ENCODE results near the gene TDO2.
"Not testable (repeated sequence)": the region's sequence is repeated elsewhere in the genome, so short reads cannot be mapped to it uniquely, and the experiment has no call there.

TDO2 gene

DNA sequence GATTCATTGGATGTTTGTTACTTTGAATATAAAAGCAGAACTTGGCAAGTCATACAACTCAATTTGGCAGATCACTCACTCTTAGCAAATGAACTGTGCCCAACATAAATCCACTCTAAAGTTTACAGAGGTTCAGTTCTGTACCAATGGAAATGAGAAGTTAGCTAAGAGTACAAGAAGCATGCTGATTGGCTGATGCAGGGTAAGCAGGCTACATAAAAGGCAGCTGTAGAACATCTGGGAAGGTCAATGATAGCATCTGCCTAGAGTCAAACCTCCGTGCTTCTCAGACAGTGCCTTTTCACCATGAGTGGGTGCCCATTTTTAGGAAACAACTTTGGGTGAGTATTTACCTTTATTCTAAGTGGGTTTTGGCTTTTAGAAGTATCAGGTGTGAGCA lies at the start of gene TDO2:
Gene TDO2 (plus strand): TSS at position 244 of the 400 bp plus-strand sequence. CDS start 63 bp downstream, at position 307.
- no peak for DNase-seq

DNA sequence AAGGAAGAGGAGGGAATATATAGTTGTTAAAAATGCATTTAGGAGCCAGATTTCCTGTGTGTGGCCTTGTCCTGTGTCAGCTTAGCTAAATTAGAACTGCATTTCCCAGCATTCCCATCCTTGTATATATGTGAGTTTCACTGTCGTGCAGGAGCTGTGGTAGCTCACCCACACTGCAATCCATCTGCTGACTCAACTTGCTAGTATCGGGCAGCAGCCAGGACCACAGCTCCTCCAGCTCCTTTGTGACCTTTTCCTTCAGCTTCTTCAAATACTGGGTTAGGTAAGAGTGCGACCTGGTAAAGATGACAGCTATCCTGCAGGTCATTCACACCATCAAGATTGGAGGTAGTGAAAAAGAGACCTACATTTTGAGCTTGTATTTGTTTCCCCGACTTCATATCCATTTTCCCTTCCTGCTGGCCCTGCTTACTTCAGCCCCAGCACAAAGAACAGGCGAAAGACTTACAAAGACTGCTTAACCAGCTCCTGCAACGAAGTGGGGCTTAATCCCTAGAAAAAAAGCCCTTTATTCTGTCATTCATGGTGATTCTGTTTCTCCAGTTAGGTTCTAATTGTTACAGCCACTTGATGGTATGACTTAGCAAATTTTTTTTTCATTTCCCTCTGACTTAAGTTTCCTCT lies 48.8 kb upstream of the TDO2 start:
- peak; percentile 68 for DNase-seq

DNA sequence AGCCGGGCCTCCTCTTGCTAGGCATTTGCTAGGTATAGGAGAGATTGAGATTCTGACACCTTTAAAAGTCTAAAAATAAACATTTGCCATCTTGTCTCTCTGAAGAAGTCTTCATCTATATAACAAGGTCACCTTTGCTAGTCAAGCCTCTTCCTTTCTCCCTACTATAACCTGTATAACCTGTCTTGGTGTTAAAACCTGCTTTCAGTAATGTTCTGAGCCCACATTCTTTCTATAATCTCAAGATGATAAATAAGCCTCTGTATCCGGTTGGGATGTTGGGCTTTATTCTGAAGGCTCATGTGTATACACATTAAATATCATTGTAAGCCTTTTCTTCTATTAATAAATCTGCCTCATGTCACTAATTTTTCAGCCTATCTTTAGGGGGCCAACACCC lies 47.6 kb upstream of the TDO2 start:
- no peak for DNase-seq

DNA sequence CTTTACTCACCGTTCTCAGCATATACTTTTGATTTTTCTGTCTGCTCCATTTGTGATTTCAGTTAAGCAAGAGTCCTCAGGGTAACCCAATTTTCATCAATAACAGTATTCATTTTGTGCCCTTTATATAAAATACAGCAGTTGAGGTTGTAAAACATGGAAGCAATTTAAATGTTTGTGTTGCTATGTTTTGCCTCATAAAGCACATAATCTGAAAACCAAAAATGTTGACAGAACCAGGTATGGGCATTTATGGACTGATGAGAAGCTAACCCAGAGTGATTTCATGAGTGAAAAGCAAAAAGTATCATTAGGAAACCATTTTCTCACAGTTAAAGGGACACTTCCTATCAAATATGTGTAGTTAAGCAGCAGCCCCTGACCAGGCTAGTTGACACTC lies 37.3 kb upstream of the TDO2 start, which contains the start of gene ASIC5:
Gene ASIC5 (minus strand): TSS at position 101 of the 400 bp plus-strand sequence. CDS start 51 bp downstream, at position 50.
- DNase-seq, result no peak

DNA sequence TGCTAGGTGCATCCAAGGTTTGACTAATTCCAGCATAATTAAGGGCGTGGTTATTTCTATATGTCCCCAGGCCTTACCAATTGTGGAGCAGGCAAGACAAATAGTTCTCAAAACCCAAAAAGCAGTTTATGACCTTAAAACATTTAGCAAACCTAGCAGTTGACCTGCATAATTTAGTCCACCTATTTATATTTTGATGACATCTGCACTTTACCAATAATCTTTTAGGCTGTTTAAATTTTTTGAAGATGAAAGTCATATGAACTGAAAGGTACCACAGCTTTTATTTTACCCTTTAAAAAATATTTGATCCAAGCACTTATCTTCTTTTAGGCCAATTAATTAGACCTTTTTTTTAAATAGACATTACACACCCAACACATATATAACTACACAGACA lies 27.6 kb upstream of the TDO2 start:
- DNase-seq, result no peak

DNA sequence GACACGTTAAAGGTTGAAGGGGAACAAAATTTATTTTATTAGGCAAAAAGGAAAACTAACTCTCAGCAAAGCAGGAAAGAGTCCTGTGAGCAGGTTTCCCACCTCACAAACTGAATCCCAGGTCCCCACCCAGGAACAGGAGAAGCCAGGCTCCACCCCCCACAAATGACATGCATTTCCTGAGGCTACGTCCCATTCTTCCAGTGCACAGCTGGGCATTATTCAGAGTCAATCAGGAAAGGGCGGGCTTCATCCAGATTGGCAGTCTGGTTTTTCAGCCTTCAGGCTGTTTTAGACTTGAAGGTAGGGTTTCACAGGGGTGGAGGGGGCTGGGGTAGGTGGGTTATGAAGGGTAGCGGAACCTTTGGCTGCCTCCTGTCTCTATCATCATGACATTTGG lies 25.5 kb upstream of the TDO2 start:
- DNase-seq, result no peak

DNA sequence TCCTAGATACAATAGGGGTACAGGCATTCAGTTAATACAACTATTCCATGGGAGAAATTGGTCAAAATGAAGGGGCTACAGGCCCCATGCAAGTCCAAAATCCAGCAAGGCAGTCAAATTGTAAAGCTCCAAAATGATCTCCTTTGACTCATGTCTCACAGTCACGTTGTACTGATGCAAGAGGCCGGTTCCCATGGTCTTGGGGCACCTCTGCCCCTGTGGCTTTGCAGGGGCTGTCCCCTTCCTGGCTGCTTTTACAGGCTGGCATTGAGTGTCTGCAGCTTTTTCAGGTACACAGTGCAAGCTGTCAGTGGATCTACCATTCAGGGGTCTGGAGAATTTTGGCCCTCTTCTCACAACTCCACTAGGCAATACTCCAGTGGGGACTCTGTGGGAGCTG lies 24.9 kb upstream of the TDO2 start:
- no peak for DNase-seq

DNA sequence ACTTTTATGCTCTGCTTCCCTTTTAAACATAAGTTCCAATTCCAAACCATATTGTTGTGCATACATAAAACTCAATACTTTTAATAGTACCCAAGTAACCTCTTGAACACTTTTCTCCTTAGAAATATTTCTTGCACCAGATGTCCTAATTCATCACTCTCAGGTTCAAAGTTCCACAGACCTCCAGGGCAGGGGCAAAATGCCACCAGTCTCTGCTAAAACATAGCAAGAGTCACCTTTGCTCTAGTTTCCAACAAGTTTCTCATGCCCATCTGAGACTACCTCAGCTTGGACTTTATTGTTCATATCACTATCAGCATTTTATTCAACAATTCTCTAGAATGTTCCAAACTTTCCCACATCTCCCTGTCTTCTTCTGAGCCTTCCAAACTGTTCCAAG lies 23.7 kb upstream of the TDO2 start:
- DNase-seq, result no peak

DNA sequence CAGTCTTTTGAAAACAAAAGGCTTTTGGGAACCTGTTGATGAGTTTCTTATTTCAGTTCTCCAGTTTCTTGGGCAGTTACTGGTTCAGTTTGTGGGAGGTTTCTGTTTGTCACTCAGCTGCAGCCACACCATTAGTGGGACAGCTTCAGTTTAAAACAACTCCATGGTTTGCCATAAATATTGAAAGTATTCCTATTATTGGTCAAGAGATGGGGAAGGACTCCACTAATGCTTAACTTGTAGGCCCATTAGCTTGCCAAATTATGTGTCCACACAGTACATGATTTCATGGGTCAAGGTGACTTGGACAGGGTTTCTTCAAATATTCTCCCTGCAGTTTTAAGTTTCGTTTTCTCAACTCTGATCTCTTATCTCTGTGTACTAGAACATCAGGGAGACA lies 21.9 kb upstream of the TDO2 start:
- DNase-seq, result no peak

DNA sequence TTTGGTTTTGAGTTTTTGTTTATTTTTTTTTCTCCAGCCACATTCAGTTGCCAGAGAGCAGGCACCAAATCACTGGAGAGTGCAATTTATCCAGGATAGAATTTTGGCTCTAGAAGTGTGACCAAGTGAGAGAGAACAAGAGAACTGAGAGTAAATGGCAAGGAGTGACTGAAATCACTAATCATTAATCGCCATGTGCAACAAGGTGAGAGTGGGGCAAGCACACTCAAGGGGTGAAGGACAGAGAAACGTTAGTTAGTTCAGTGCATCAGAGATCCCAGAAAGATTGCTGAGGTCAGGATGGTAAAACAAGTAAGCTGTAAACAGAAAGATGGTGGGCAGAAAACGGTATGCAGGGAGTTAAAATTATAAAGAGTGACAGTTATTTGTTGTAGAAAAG lies 19.6 kb upstream of the TDO2 start:
- no peak for DNase-seq

DNA sequence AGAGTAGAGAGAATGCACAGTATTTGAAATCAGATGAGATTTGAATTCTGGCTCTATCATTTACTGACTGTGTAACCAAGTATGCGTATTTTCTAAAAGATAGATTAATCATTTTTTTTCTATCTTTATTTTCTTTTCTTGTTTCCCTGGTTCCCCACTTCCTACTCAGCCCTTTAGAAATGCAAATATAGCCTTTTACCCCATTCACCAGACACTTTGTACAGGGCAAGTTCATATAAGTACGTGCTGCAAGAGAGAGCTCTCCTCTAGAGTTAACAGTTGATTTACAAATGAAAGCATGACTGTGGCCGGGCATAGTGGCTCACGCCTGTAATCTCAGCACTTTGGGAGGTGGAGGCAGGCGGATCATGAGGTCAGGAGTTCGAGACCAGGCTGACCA lies 17.8 kb upstream of the TDO2 start:
- no peak for DNase-seq

DNA sequence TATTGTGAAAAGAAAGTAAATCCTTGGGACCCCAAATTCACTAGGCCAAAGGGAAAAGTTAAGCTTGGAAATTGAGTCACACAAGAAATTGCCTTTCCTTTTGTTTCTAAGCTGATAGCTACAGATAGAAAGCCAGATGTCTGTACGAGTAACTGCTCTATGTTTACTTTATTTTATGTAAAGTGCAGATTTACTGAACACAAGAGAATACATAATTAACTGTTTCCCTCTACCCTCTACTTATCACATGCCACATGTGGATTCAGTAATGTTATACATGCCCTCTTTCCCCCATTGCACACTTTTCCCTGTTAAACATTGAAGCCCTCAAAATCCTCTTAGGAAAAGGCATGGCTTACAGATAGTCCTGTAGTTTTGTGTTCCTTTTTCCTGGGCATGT lies 16.5 kb upstream of the TDO2 start:
- no peak for DNase-seq

DNA sequence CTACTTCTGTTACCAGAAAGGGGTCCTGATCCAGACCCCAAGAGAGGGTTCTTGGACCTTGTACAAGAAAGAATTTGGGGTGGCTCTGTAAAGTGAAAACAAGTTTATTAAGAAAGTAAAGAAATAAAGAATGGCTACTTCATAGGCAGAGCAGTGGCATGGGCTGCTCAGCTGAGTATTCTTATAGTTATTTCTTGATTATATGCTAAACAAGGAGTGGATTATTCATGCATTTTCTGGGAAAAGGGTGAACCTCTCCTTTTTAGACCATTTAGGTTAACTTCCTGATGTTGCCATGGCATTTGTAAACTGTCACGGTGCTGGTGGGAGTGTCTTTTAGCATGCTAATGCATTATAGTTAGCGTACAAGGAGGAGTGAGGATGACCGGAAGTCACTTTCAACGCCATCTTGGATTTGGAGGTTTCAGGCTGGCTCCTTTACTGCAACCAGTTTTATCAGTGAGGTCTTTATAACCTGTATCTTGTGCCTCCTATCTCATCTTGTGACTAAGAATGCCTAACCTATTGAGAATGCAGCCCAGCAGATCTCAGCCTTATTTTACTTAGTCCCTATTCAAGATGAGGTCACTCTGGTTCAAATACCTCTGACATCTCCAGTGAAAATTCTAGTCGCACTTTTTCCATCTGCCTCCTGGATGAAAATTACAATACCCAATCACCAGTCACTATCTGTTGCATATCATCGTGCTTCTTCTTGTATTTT lies 15.5 kb upstream of the TDO2 start:
- DNase-seq, result no peak

DNA sequence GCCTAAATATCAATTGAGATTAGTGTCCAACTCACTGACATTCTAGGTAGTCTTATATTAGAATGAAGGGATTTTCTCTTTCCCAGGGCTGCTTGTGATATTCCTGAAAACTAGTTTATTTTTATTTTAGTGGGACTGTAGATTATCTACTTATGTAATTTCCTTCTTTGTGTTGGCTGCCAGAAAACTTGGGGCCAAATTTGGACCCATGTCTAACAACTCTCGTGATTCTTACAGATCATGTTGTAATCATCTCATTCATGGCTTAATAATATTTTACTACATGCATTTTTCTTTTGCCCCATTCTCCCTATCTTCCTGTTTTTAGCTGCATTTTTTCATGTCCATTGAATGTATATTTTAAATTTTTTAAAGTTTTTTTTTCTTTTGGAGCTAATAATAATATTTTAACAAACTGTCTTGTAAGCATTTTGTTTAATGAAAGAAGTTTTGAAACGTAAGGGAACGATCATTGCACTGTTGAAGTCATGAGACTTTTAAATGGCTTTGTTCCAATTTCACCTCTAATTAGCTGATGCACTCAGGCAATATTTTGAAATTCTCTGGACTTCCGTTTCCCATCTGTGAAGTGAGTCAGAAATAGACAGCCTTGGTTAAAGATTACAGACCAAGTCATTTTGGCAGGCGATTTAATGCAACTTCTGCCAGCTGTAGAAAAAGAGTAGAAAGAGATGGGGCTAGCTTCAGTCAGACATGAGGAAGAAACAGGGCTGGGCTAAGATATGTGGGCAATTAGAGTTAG lies 14.3 kb upstream of the TDO2 start:
- peak; percentile 90 for DNase-seq

DNA sequence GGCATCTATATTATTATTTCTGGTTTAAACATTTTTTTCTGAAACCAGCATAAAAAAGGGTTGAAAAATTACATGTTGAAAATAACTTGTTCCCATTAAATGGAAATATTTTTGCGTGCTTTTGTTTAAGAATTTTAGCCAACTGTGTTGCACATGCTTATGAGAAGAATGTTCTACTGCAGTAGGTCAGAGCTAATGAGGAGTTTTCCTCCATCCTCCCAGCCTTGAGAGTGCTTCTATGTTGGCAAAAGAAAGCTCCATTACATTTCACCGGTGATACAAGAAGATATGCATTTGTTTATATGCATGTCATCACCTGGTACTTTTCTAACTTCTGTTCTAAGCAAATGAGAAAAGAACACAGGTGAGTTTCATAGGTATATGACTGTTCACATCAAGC lies 13.6 kb upstream of the TDO2 start:
- DNase-seq, result no peak

DNA sequence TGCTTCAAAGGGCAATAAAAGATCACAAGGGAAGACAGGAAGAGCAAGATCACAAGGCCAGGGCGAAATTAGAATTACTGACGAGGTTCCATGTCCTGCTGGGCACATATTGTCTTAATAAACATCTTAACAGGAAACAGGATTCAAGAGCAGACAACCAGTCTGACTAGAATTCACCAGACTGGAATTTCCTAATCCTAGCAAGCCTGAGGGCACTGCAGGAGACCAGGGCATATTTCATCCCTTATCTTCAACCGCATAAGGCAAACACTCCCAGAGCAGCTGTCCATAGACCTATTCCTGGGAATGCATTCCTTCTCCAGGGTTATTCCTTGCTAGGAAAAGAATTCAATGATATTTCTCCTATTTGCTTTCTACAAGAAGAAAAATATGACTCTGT lies 12.4 kb upstream of the TDO2 start:
- peak; percentile 57 for DNase-seq

DNA sequence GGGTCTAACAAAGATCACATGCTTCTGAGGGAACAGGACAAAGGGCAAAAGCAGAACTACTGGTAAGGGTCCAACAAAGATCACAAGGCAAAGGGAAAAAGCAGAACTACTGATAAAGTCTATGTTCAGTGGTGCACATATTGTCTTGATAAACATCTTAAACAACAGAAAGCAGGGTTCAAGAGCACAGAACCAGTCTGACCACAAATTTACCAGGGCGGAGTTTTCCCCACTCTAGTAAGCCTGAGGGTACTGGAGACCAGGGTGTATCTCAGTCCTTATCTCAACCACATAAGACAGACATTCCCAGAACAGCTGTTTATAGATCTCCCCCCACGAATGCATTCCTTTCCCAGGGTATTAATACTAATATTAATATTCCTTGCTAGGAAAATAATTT lies 5.1 kb upstream of the TDO2 start:
- not testable (repeated sequence) for DNase-seq

DNA sequence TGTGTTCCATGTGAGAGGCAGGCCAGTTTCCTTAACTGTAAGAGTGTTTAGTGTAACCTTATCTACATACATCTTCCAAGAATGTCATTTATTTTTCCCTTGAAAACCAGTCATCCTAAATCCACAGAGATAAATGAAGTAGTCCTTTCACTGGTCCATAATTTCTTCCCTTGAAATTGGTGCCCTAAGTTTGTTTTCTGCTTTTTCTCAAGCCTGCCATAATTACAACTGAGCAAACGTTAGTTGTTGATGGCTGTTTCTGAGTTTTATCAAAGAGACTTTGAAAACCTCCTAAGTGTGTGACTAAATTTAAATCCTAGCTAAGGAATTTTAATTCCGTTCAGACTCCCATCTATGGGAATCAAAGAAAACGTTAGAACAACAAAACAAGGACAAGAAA lies 3.6 kb upstream of the TDO2 start:
- peak; percentile 26 for DNase-seq

DNA sequence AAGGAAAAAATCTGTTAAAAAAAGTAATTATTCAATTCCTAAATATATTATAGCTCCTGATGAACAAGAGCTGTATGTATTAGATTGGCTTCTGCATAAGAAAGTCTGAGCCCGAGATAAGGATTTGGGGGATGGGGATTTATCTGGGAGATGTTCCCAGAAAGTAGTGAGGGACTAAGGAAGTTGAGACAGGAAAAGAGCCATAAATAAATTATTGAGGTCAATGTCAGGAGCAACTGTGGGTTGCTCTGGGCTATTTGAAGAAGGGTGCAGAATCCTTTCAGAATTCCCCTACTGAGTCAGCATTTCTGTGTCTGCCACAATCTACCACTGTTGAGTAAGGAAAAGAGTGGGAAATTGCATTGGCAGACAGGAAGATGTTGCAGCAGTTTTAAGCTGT lies 3.1 kb upstream of the TDO2 start:
- DNase-seq, result peak; percentile 87

DNA sequence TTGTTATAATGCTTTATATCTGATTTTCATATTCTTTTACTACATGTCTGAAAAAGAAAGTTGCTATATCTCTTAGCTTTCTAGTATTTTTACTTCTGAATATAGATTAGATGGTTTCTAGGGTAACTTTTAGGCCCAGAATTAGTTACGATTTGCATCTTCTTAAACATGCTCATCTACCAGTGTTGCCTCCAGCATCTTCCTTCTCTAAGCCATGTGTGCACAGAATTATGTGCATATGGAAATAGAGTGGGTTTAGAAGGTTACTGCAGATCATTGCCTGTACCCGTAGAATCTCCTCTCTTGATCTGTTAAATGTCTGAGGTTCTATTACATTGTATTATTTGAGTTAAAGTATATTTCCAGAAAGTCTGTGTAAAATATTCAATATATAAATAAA lies 2.5 kb upstream of the TDO2 start:
- no peak for DNase-seq

DNA sequence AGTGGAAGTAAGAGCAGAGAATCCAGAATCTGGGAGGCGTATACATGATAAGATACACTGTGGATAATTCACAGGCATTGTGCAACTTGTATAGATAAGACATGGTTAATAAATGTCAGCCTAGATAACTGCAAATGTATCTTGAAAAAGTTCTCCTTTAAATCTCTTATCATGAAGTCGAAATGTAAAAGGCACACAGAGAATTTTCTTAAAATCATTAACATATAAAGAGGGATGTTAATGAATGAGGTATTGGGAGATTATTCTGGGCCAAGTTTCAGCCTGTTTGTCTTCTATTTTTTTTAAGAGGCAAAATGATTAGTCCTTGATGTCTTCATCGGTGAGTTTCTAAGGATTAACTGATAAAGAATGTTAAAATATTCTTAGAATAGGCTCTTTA lies 835 bp downstream of the TDO2 start:
- DNase-seq, result peak; percentile 9

DNA sequence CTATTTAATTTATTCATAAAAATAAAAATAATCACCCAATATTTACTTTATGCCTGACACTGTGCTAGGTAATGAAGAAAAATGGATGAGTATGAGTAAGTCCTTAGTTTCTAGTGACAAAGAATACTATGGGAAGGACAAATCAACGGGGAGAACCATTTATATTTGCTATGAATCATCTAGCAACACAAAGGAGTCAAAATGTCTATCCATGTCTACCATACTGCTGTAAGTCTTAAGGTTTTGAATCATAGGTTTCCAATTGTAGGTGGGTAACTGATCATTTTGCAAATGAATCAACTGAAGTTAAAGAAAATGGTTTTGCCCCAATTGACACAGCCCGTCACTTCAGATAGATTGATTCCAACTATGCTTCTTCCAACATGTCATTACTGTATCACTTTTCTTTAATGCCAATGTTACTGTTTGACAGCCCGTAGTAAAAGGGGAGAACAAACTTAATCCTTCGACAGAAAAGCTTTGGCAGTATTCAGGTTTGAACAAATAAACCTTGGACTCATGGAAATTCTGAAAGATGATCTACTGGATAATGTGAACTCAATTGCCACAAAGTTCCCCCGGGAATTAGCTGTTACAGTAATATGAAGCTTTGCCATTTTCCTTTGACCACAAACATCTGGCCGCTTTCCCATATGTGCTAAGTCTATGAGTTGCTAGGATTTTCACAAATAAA lies 3.2 kb downstream of the TDO2 start:
- peak; percentile 99 for DNase-seq

DNA sequence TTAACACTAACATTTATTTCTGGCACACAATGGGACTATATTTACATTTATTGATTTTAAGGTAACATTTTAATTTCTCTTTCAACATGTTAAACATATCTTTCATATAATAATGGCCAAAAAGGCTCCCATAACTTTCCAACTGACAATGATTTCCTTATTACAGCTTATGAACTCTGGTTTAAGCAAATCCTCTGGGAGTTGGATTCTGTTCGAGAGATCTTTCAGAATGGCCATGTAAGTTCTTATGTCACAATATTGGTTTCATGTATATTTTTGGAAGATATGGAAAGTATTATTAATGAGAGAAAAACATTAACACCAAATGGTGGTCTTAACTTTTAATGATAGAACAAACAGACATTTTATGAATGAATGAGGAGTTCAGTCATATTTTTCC lies 4.1 kb downstream of the TDO2 start:
- no peak for DNase-seq

Measured in fibroblast of skin of right biceps (primary cell).